Peyer's patch (tissue), 4 donors: ENCODE data around the gene FAM163A.

Experiments
- CTCF ChIP-seq, 6 experiments: fragments of 450-650 bp in 4 of 6; fragments of 200-600 bp in 2 of 6; sonication (generic) in 1 of 6; IDR thresholded peaks; one replicate each; pipeline ENCODE4 v1.5.1; 2017 to 2019; ENCODE audit warnings: antibody characterized with exemption in 6 of 6, mild to moderate bottlenecking in 3 of 6, moderate library complexity in 1 of 6
- POLR2A ChIP-seq, 2 donors: fragments of 450-650 bp; IDR thresholded peaks; one replicate each; pipeline ENCODE4 v1.5.1; 2017; ENCODE audit warnings: antibody characterized with exemption in 2 of 2, mild to moderate bottlenecking in 2 of 2, moderate library complexity in 2 of 2

GRCh38 chr1:179860652-179861051 lies 117.6 kb downstream of the FAM163A start:
- TF ChIP-seq POLR2A (IDR thresholded peaks at IDR 0.05) (no peak), CTCF (IDR thresholded peaks at IDR 0.05) (no peak)
